C4-2B (cell line): ENCODE measurements around the gene CTSE.

ENCODE experiments used
- CTCF ChIP-seq: fragments of 450-650 bp; conservative IDR thresholded peaks from 2 replicates; pipeline ENCODE4 v1.5.1; 2017; ENCODE audit warnings: mild to moderate bottlenecking
- ZFX ChIP-seq: fragments of 450-650 bp; IDR thresholded peaks from 2 replicates; pipeline ENCODE4 v1.6.1; 2017

DNA sequence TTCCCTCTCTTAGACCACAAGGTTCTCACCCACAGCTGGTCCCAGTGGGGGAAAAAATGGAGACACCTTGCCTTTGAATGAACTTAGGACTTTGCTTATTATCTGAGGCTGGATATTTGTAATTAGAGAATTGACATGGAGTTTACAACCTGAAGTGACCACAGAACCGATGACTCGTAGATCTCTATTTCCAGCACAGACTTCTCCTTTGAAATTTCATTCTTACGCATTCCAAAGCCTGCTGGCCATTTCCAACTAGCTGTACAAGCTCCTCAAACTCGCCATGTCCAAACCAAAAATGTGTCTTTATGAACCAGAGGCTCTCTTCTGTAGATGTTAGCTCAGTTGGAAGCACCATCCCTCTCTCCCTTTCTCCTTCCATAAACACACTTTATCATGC, 32.5 kb downstream of the CTSE start:
- no peak for TF ChIP-seq CTCF
- TF ChIP-seq ZFX = no peak
